ENCODE measurements around the gene LARGE1.

Gene LARGE1

GRCh38 chr22:33743756-33744155 lies 176.5 kb downstream of the LARGE1 start:
- no peak overlapping the region for H2AFZ ChIP-seq (ENCODE audit: low read length)
- peaks cover 37% of the 10 kb centered on the region for H3K4me1 ChIP-seq (ENCODE audit: insufficient read depth, low read length, severe bottlenecking)
- H3K79me2 ChIP-seq (ENCODE audit: insufficient read depth, low read length) = no peaks in the 10 kb centered on the region
- H3K9ac ChIP-seq (ENCODE audit: low read length) = no peak overlapping the region
- H3K27ac ChIP-seq (ENCODE audit: low read depth, low read length, poor library complexity, severe bottlenecking) = peak overlapping the region; percentile 39
- no peak overlapping the region for H3K4me3 ChIP-seq (ENCODE audit: low read depth, low read length, poor library complexity, severe bottlenecking)
- no peaks in the 10 kb centered on the region for H3F3A ChIP-seq (ENCODE audit: insufficient read depth, low read length)
- no peaks in the 10 kb centered on the region for H3K9me2 ChIP-seq (ENCODE audit: low read depth, low read length)
- no peaks in the 10 kb centered on the region for H3K36me3 ChIP-seq (ENCODE audit: insufficient read depth, low read length)
- no peak for TF ChIP-seq CTCF (IDR thresholded peaks at IDR 0.05; ENCODE audit: low read length)
- H4K20me1 ChIP-seq (ENCODE audit: insufficient read depth, low read length) = no peaks in the 10 kb centered on the region
- H3K27me3 ChIP-seq (ENCODE audit: insufficient read depth, low read length) = no peaks in the 10 kb centered on the region
- H3K4me2 ChIP-seq (ENCODE audit: low read length) = no peak overlapping the region
- no peaks in the 10 kb centered on the region for H3K9me3 ChIP-seq (ENCODE audit: low read length)

- H3K9me3 ChIP-seq (ENCODE audit: low read length) = no peaks in the 10 kb centered on the region
- no peaks in the 10 kb centered on the region for H3K36me3 ChIP-seq (ENCODE audit: insufficient read depth, low read length)
- no peak overlapping the region for H3K4me2 ChIP-seq (ENCODE audit: low read length)
- H3K27me3 ChIP-seq (ENCODE audit: insufficient read depth, low read length) = no peaks in the 10 kb centered on the region
- no peak overlapping the region for H2AFZ ChIP-seq (ENCODE audit: low read length)
- no peak for TF ChIP-seq CTCF (IDR thresholded peaks at IDR 0.05; ENCODE audit: low read length)
- no peak overlapping the region for H3K4me3 ChIP-seq (ENCODE audit: low read depth, low read length, poor library complexity, severe bottlenecking)
- H3K4me1 ChIP-seq (ENCODE audit: insufficient read depth, low read length, severe bottlenecking) = peaks cover 32% of the 10 kb centered on the region
- no peak overlapping the region for H3K9ac ChIP-seq (ENCODE audit: low read length)
- H3K79me2 ChIP-seq (ENCODE audit: insufficient read depth, low read length) = no peaks in the 10 kb centered on the region
- no peaks in the 10 kb centered on the region for H4K20me1 ChIP-seq (ENCODE audit: insufficient read depth, low read length)
- H3K27ac ChIP-seq (ENCODE audit: low read depth, low read length, poor library complexity, severe bottlenecking) = no peak overlapping the region
- no peaks in the 10 kb centered on the region for H3F3A ChIP-seq (ENCODE audit: insufficient read depth, low read length)
- H3K9me2 ChIP-seq (ENCODE audit: low read depth, low read length) = no peaks in the 10 kb centered on the region
Observed at GRCh38 chr22:33741025-33741424, 179.3 kb downstream of the LARGE1 start.

GRCh38 chr22:33739516-33739915 lies 180.8 kb downstream of the LARGE1 start:
- Histone ChIP-seq H3K27me3 (ENCODE audit: insufficient read depth, low read length) (no peaks in the 10 kb centered on the region), H3K36me3 (ENCODE audit: insufficient read depth, low read length) (no peaks in the 10 kb centered on the region), H3K9me2 (ENCODE audit: low read depth, low read length) (no peaks in the 10 kb centered on the region), H3K9me3 (ENCODE audit: low read length) (no peaks in the 10 kb centered on the region), H3K79me2 (ENCODE audit: insufficient read depth, low read length) (no peaks in the 10 kb centered on the region), H3K4me1 (ENCODE audit: insufficient read depth, low read length, severe bottlenecking) (peaks cover 27% of the 10 kb centered on the region), H3K4me3 (ENCODE audit: low read depth, low read length, poor library complexity, severe bottlenecking) (no peak overlapping the region), H4K20me1 (ENCODE audit: insufficient read depth, low read length) (no peaks in the 10 kb centered on the region), H3K9ac (ENCODE audit: low read length) (no peak overlapping the region), H3K4me2 (ENCODE audit: low read length) (no peak overlapping the region), H2AFZ (ENCODE audit: low read length) (no peak overlapping the region), H3F3A (ENCODE audit: insufficient read depth, low read length) (no peaks in the 10 kb centered on the region), H3K27ac (ENCODE audit: low read depth, low read length, poor library complexity, severe bottlenecking) (no peak overlapping the region)
- TF ChIP-seq EZH2 (IDR thresholded peaks at IDR 0.05; ENCODE audit: borderline replicate concordance, low read length) = no peak
- TF ChIP-seq CTCF (IDR thresholded peaks at IDR 0.05; ENCODE audit: low read length) = no peak
